OCI-LY7 (cell line): ENCODE measurements around the gene SPTBN2.

Experiments
- CTCF ChIP-seq: fragments of 200-600 bp; sonication (generic); conservative IDR thresholded peaks from 2 replicates; pipeline ENCODE4 v1.5.1; 2014; ENCODE audit warnings: mild to moderate bottlenecking, antibody characterized with exemption, low read length, moderate library complexity, mixed read lengths
- EZH2phosphoT487 ChIP-seq: fragments of 200-600 bp; sonication (generic); IDR thresholded peaks from 2 replicates; pipeline ENCODE4 v1.6.1; 2018; ENCODE audit warnings: low read depth, borderline replicate concordance, mild to moderate bottlenecking, mixed run types, antibody characterized with exemption, low read length, moderate library complexity, mixed read lengths

GRCh38 chr11:66708094-66708493, 20.9 kb downstream of the SPTBN2 start:
- no peak for TF ChIP-seq CTCF
- TF ChIP-seq EZH2phosphoT487: no peak
